ENCODE measurements around the gene TNXB. TPM values are rescaled to one million over a fixed set of nuclear protein-coding genes. Genes with fewer than 3 reads are reported as not detected.
A peak's percentile ranks its signal among the peaks of the same experiment; 100 is the strongest.

The TNXB gene
- total and polyA plus RNA-seq, 9 of the 15 experiments (the other 6 are each of a cell fraction or from before 2014, with no cell fraction given) = 0.14 to 28.1 (median 12.4) TPM

DNA sequence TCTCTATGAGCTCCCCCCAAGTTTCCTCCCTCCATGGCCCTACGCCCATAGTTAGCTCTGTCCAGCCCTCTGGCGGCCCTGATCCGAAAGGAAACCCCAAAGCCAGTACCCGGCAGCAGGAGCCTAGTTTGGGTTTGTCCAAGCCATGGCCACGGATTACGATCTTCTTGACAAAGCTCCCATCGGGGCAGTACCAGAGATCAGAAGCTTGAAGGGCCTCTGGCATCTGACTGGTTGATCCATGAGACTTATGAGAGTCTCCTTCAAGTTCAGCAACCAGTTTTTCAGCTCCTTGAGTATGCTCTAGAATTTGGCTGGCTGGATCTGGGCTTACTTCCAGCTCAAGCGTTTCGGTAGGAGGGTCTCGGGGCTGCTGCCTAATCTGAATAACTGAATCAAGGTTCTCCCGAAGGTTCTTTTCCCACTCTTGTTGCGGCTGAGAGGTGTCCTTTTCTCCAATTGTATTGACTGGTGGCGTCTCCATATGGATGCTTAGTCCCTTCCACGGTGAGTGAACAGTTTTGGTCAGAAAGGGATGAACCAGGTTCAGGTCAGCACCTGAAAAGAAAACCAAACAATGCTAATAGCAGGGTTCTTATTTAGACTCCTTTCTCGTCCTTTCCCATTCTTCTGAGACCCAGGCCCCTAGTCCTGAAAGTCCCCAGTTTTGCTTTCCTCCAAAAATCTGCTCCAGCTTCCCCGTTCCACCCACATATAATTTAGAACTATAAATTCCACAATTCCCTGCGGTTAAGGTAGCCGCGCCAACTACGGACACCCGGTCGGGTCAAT, 20.4 kb upstream of the TNXB start (continued):
- TF ChIP-seq CEBPG (CRISPR knock-in tag; IDR thresholded peaks at IDR 0.05) (peak; percentile 15; the same call in 1 of the 2 replicates), CEBPG (tag; conservative IDR thresholded peaks at IDR 0.05 in 1 of 2, IDR thresholded peaks at IDR 0.05 in 1 of 2) (no peak), KLF16 (IDR thresholded peaks at IDR 0.05) (peak; percentile 55; the same call in 1 of the 2 replicates), TBP (optimal IDR thresholded peaks at IDR 0.05; ENCODE audit: low read depth, low read length) (peak; percentile 16), HCFC1 (IDR thresholded peaks at IDR 0.05; ENCODE audit: low read depth, low read length) (peak; percentile 72), POU5F1 (IDR thresholded peaks at IDR 0.05; ENCODE audit: borderline replicate concordance, low read depth, low read length, partially characterized antibody) (peak; percentile 85), ZNF197 (CRISPR knock-in tag; IDR thresholded peaks at IDR 0.05; ENCODE audit: low read depth) (peak; percentile 73; the same call in 1 of the 2 replicates), ZNF766 (CRISPR knock-in tag; conservative IDR thresholded peaks at IDR 0.05) (0 out of 2 replicates have a peak, but pooled peaks have one; percentile 19), SIX5 (IDR thresholded peaks at IDR 0.05; ENCODE audit: borderline replicate concordance in 1 of 2, insufficient read depth in 1 of 2, low read depth in 1 of 2, low read length in 2 of 2) (peak in 1 of 2 experiments; percentile 52; a peak in 1 of 4 replicates), HIVEP1 (CRISPR knock-in tag; IDR thresholded peaks at IDR 0.05) (no peak), EGR1 (conservative IDR thresholded peaks at IDR 0.05) (peak; percentile 63)
- TF ChIP-seq, protein P1, sequence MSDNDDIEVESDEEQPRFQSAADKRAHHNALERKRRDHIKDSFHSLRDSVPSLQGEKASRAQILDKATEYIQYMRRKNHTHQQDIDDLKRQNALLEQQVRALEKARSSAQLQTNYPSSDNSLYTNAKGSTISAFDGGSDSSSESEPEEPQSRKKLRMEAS (CRISPR knock-in tag; IDR thresholded peaks at IDR 0.05) = 0 out of 2 replicates have a peak, but pooled peaks have one; percentile 34
- TF ChIP-seq, protein P2, sequence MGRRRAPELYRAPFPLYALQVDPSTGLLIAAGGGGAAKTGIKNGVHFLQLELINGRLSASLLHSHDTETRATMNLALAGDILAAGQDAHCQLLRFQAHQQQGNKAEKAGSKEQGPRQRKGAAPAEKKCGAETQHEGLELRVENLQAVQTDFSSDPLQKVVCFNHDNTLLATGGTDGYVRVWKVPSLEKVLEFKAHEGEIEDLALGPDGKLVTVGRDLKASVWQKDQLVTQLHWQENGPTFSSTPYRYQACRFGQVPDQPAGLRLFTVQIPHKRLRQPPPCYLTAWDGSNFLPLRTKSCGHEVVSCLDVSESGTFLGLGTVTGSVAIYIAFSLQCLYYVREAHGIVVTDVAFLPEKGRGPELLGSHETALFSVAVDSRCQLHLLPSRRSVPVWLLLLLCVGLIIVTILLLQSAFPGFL (CRISPR knock-in tag; IDR thresholded peaks at IDR 0.05) = peak; percentile 75; the same call in 1 of the 2 replicates
- TF ChIP-seq, protein P3, sequence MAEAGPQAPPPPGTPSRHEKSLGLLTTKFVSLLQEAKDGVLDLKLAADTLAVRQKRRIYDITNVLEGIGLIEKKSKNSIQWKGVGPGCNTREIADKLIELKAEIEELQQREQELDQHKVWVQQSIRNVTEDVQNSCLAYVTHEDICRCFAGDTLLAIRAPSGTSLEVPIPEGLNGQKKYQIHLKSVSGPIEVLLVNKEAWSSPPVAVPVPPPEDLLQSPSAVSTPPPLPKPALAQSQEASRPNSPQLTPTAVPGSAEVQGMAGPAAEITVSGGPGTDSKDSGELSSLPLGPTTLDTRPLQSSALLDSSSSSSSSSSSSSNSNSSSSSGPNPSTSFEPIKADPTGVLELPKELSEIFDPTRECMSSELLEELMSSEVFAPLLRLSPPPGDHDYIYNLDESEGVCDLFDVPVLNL (CRISPR knock-in tag; IDR thresholded peaks at IDR 0.05; ENCODE audit: low read depth) = no peak
- TF ChIP-seq, protein P4, sequence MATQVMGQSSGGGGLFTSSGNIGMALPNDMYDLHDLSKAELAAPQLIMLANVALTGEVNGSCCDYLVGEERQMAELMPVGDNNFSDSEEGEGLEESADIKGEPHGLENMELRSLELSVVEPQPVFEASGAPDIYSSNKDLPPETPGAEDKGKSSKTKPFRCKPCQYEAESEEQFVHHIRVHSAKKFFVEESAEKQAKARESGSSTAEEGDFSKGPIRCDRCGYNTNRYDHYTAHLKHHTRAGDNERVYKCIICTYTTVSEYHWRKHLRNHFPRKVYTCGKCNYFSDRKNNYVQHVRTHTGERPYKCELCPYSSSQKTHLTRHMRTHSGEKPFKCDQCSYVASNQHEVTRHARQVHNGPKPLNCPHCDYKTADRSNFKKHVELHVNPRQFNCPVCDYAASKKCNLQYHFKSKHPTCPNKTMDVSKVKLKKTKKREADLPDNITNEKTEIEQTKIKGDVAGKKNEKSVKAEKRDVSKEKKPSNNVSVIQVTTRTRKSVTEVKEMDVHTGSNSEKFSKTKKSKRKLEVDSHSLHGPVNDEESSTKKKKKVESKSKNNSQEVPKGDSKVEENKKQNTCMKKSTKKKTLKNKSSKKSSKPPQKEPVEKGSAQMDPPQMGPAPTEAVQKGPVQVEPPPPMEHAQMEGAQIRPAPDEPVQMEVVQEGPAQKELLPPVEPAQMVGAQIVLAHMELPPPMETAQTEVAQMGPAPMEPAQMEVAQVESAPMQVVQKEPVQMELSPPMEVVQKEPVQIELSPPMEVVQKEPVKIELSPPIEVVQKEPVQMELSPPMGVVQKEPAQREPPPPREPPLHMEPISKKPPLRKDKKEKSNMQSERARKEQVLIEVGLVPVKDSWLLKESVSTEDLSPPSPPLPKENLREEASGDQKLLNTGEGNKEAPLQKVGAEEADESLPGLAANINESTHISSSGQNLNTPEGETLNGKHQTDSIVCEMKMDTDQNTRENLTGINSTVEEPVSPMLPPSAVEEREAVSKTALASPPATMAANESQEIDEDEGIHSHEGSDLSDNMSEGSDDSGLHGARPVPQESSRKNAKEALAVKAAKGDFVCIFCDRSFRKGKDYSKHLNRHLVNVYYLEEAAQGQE (IDR thresholded peaks at IDR 0.05; ENCODE audit: borderline replicate concordance) = peak; percentile 85
- TF ChIP-seq, protein P4 (CRISPR knock-in tag; IDR thresholded peaks at IDR 0.05; ENCODE audit: low read depth) = 0 out of 2 replicates have a peak, but pooled peaks have one; percentile 5

Data from K562 (cell line).